WERI-Rb-1 (cell line): ENCODE data around the gene NIPAL3.
"Not testable (repeated sequence)": the region's sequence is repeated elsewhere in the genome, so short reads cannot be mapped to it uniquely, and the experiment has no call there.

ENCODE experiments used
- DNase-seq: peaks from one replicate; pipeline ENCODE4 v3.0.0-alpha.2; 2020
- H3K27ac ChIP-seq: fragments of 250-450 bp; sonication (Bioruptor Pico); 2 replicates; pipeline ENCODE4 v1.5.1; 2020; ENCODE audit warnings: mild to moderate bottlenecking, moderate library complexity
- H3K27me3 ChIP-seq: fragments of 250-450 bp; sonication (Bioruptor Pico); 2 replicates; pipeline ENCODE4 v1.5.1; 2021; ENCODE audit warnings: mild to moderate bottlenecking, low read depth, moderate library complexity; ENCODE audit not compliant: insufficient read depth, severe bottlenecking
- H3K36me3 ChIP-seq: fragments of 250-450 bp; sonication (Bioruptor Pico); 2 replicates; pipeline ENCODE4 v1.5.1; 2020; ENCODE audit warnings: mild to moderate bottlenecking, moderate library complexity
- H3K4me3 ChIP-seq: 2 replicates; pipeline ENCODE4 v1.5.1; 2011; ENCODE audit warnings: low read depth, mild to moderate bottlenecking, control low read depth, low read length
- H3K9me3 ChIP-seq: fragments of 250-450 bp; sonication (Bioruptor Pico); 2 replicates; pipeline ENCODE4 v1.5.1; 2021; ENCODE audit warnings: mild to moderate bottlenecking, moderate library complexity; ENCODE audit not compliant: severe bottlenecking
- TF ChIP-seq, protein P1 (sequence below): IDR thresholded peaks from 2 replicates; pipeline ENCODE4 v1.5.1; 2011; ENCODE audit warnings: low read depth, mild to moderate bottlenecking, control low read depth, inconsistent platforms, low read length

NIPAL3 gene

DNA sequence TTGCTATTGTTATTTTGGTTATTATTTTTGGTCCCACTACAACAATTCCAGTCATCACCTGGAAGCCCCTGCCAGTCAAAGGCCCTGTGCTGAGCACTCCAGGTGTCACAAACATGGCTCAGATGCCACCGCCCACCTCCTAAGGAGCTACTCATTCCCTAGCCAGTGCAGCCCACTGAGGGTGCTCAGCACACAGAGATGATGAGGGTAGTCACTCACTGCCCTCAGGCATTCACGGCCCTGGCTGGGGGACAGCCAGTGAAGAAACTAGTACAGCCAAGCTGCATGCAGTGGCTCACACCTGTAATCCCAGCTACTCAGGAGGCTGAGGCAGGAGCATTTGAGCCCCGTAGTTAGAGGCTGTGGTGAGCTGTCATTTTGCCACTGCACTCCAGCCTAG lies 42.3 kb downstream of the NIPAL3 start:
- H3K27ac ChIP-seq: no peak overlapping the region
- peaks cover 7% of the 10 kb centered on the region for H3K36me3 ChIP-seq
- no peak for DNase-seq
- H3K9me3 ChIP-seq: no peaks in the 10 kb centered on the region
- H3K4me3 ChIP-seq: no peak overlapping the region
- H3K27me3 ChIP-seq: no peaks in the 10 kb centered on the region
- TF ChIP-seq, protein P1, sequence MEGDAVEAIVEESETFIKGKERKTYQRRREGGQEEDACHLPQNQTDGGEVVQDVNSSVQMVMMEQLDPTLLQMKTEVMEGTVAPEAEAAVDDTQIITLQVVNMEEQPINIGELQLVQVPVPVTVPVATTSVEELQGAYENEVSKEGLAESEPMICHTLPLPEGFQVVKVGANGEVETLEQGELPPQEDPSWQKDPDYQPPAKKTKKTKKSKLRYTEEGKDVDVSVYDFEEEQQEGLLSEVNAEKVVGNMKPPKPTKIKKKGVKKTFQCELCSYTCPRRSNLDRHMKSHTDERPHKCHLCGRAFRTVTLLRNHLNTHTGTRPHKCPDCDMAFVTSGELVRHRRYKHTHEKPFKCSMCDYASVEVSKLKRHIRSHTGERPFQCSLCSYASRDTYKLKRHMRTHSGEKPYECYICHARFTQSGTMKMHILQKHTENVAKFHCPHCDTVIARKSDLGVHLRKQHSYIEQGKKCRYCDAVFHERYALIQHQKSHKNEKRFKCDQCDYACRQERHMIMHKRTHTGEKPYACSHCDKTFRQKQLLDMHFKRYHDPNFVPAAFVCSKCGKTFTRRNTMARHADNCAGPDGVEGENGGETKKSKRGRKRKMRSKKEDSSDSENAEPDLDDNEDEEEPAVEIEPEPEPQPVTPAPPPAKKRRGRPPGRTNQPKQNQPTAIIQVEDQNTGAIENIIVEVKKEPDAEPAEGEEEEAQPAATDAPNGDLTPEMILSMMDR: no peak

DNA sequence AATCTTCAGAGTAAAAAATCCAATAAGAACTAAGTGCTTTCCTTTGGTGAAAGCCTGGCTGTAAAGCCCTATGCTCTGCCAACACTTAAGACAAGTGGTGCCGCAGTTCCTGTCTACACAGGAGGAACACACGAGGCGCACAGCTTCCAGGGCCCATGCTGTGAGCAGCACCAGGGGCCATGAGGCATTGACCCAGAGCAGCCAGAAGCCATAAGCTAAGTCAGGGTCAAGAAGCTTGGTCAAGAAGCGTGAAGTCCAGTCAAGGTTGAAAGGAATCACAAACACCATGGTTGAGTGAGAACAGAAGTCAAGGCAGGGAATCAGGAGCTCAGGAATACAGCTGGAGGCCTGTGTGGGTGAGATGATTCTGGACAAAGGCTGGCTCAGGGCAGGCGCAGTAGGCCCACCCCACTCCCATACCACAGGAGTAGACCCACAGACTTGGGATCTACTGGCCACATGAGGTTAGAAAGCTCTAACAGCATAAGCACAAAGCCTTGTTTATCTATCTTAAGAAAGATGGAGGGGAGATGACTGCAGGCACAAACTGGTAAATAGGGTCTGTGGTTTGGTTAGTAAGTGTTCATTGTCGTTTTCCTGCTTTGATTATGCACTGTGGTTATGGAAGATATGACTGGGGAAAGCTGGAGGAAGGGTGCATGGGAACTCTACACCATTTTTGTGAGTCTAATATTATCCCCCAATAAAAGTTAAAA lies 44.1 kb downstream of the NIPAL3 start:
- H3K27me3 ChIP-seq: no peaks in the 10 kb centered on the region
- TF ChIP-seq, protein P1: no peak
- peak overlapping the region; percentile 55 for H3K27ac ChIP-seq
- H3K36me3 ChIP-seq: peaks cover 4% of the 10 kb centered on the region
- peak; percentile 44 for DNase-seq
- H3K9me3 ChIP-seq: no peaks in the 10 kb centered on the region
- no peak overlapping the region for H3K4me3 ChIP-seq

DNA sequence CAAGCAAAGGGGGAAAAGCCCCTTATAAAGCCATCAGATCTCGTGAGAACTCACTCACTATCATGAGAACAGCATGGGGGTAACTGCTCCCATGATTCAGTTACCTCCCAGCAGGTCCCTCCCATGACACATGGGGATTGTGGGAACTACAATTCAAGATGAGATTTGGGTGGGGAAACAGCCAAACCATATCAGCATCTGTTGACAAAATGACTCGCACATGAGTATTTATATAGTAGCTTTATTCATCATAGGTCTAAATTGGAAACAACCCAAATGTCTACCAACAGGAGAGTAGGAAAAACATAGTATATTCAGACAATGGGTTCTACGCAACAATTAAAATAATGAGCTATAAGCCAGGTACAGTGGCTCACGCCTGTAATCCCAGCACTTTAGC lies 46.5 kb downstream of the NIPAL3 start:
- not testable (repeated sequence) for H3K9me3 ChIP-seq, H3K36me3 ChIP-seq, H3K27me3 ChIP-seq, H3K27ac ChIP-seq, DNase-seq, H3K4me3 ChIP-seq

DNA sequence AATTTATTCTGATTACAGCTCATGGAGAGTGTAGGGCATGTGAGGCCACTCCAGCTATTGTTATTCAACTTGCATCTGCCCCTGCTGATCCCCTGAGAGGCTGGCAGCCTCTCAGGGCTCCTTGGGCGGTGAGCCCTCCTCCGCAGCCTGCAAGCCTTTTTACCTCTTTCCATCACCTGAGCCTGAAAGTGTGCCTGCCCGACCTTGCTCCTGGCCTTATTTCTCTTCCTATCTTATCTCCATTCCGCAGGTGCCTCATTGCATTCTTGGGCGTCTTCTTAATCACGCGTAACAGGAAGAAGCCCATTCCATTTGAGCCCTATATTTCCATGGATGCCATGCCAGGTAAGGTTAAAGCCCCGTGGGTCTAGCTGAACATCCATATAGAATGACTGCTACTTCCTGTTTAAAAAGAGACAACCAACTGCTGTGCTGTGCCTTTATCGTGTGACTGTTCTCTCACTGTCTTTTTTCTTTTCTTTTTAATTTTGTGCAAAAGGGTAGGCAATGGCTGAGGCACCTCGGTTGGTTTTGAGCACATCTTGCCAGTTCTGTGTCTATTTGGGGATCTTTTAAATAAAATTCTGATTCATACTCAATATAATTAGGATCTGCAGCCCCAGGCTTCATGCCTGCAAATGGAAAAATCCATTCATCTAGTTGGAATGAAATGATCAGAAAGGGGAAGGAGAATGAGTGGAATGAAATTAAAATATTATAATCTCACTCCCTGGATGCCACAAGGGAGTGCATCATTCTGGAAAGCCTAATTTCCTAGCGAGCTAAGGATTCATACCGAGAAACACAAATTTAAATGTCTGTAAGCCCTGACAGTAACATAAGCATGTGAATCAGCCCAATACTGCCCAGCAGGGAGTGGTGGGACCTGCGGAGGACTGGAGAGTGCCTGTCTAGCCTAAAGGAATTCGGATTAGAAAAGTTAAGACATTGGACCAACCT lies 48.5 kb downstream of the NIPAL3 start:
- Histone ChIP-seq H3K9me3 (no peaks in the 10 kb centered on the region), H3K27ac (peak overlapping the region; percentile 22; the same call in 1 of the 2 replicates), H3K27me3 (no peaks in the 10 kb centered on the region), H3K4me3 (no peak overlapping the region), H3K36me3 (peaks cover 3% of the 10 kb centered on the region)
- peak; percentile 54 for DNase-seq
- TF ChIP-seq, protein P1: no peak

DNA sequence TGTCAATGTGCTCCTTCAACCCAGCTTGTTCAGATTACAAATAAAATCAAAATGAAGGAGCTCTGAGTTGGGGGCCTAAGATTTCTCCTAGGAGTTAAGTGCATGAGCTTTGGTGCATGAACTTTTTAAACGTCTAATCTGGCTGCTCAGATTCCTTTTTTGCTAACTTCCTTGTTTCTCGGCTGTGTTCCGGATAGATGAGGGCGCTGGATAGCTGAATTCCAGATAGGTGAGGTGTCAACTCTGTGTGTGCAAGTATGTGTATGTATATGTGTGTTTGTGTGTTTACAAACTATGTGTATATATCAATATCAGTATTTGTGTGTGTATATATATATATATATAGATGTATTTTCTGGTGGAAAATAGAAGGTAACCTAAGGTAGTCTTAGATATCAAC lies 49.5 kb downstream of the NIPAL3 start:
- Histone ChIP-seq H3K4me3 (no peak overlapping the region), H3K27ac (no peak overlapping the region), H3K36me3 (peaks cover 3% of the 10 kb centered on the region), H3K27me3 (no peaks in the 10 kb centered on the region), H3K9me3 (no peaks in the 10 kb centered on the region)
- DNase-seq: no peak
- TF ChIP-seq, protein P1: no peak

DNA sequence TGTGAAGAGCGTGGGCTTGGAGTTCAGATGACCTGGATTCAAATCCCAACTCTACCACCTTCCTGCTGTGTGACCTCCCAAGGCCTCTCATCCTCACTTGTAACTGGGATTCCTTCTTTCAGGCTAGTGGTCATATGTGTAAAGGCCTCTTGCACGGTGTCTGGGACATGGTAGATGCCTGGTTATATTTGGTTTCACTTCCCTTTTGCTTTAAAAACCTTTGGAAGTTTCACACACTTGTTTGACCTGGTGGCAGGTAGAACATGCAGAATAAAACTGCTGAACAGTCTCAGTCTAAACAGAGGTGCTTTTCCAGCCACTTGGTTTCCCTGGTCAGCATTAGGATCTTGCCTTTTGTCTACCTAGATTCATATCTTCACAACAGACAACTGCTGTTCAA lies 50.0 kb downstream of the NIPAL3 start:
- Histone ChIP-seq H3K36me3 (peaks cover 3% of the 10 kb centered on the region), H3K27me3 (no peaks in the 10 kb centered on the region), H3K9me3 (no peaks in the 10 kb centered on the region), H3K27ac (no peak overlapping the region), H3K4me3 (no peak overlapping the region)
- no peak for DNase-seq
- TF ChIP-seq, protein P1: no peak
